Measurements from ENCODE around the gene TPST2. TPM values are rescaled to one million over a fixed set of nuclear protein-coding genes. Genes with fewer than 3 reads are reported as not detected.

The TPST2 gene
- total and polyA plus RNA-seq, 2 of the 4 experiments (the other 2 are of a cell fraction), result 42.5 to 63.6 TPM

DNA sequence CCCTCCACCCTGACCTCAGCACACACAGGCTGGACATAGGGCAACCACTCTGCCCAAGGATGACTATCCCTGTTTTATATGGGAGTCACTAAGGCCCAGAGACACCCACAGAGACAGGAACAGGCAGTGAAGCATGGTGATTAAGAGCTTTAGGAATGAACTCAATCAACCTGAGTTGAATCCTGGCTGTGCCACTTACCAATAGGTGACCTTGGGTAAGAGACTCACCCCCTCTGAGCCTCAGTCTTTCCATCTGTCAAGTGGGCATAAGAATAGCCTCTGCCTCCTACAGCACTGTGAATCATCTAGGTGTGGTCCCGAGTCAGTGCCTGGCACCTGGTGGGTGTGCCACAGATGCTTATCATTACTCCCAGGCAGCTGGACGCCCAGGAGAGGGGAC lies 21.1 kb upstream of the TPST2 start:
- no TSS peak for BruUV-seq (replicated peaks)
- peak overlapping the region; percentile 99 for H2BK120ac ChIP-seq (ENCODE audit: low read depth, low read length)
- ChIA-PET CTCF (interaction anchor here (0.7 kb wide), 1 partner anchor 108 kb away, joined by 3 read pairs; no protein-coding TSS in a partner anchor), POLR2A (ENCODE audit: unreplicated experiment) (no interaction called here)
- H4K20me1 ChIP-seq (ENCODE audit: insufficient read depth, low read length), result no peaks in the 10 kb centered on the region
- H2BK5ac ChIP-seq (ENCODE audit: low read depth, low read length, poor library complexity, severe bottlenecking), result peak overlapping the region; percentile 83
- peak overlapping the region; percentile 92 to 98 for H4K8ac ChIP-seq (ENCODE audit: low read depth in 2 of 2, low read length in 2 of 2)
- peaks cover 8% of the 10 kb centered on the region for H3K4me1 ChIP-seq (ENCODE audit: control insufficient read depth, insufficient read depth, low read length)
- dilution Hi-C loops (cut with HindIII; ENCODE audit: low sequenced_read_pairs, unreplicated experiment) (no loop called here), in situ Hi-C loops (cut with MboI; ENCODE audit: low sequenced_read_pairs) (no loop called here), intact Hi-C loops (cut with micrococcal nuclease) (no loop called here)
- peak overlapping the region; percentile 85 for H3K18ac ChIP-seq (ENCODE audit: low read depth, low read length)
- peak overlapping the region; percentile 76 for H4K5ac ChIP-seq (ENCODE audit: low read depth, low read length)
- H3K27ac ChIP-seq (ENCODE audit: insufficient read depth, low read length), result peak overlapping the region; percentile 75
- no peaks in the 10 kb centered on the region for H3K36me3 ChIP-seq (ENCODE audit: control insufficient read depth, insufficient read depth, low read length)
- H3K4ac ChIP-seq (ENCODE audit: low read depth, low read length), result peak overlapping the region; percentile 98
- H2AFZ ChIP-seq (replicated peaks; ENCODE audit: low read length, poor library complexity), result no peak overlapping the region
- H4K91ac ChIP-seq (ENCODE audit: insufficient read depth, low read depth, low read length), result peak overlapping the region; percentile 93
- TF ChIP-seq, protein P1, sequence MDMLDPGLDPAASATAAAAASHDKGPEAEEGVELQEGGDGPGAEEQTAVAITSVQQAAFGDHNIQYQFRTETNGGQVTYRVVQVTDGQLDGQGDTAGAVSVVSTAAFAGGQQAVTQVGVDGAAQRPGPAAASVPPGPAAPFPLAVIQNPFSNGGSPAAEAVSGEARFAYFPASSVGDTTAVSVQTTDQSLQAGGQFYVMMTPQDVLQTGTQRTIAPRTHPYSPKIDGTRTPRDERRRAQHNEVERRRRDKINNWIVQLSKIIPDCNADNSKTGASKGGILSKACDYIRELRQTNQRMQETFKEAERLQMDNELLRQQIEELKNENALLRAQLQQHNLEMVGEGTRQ (IDR thresholded peaks at IDR 0.05; ENCODE audit: low read depth, low read length), result no peak
- peak; percentile 75 for TF ChIP-seq RCOR1 (IDR thresholded peaks at IDR 0.05; ENCODE audit: insufficient replicate concordance, low read length)
- peaks cover 8% of the 10 kb centered on the region for H3K27me3 ChIP-seq (ENCODE audit: control insufficient read depth, insufficient read depth, low read length)
- peaks cover 14% of the 10 kb centered on the region for H3K9me1 ChIP-seq (ENCODE audit: insufficient read depth, low read length)
- H3K9ac ChIP-seq (ENCODE audit: low read depth, low read length), result no peak overlapping the region
- H2BK20ac ChIP-seq (ENCODE audit: low read depth, low read length), result peak overlapping the region; percentile 99
- peaks cover 0 to 5% of the 10 kb centered on the region in 2 experiments; a peak in 1 of 4 replicates for H3K79me1 ChIP-seq (ENCODE audit: low read depth in 1 of 2, low read length in 2 of 2)
- H3K9me3 ChIP-seq (ENCODE audit: control insufficient read depth, insufficient read depth, low read length), result no peaks in the 10 kb centered on the region
- no peak overlapping the region for H3K4me3 ChIP-seq (ENCODE audit: insufficient read depth, low read depth, low read length)
- peak overlapping the region; percentile 100; the same call in 2 of the 3 replicates for H2BK15ac ChIP-seq (ENCODE audit: low read depth, low read length)
- ATAC-seq (ENCODE audit: low read depth) (no peak), DNase-seq (peak; percentile 22)
- H3K23ac ChIP-seq (ENCODE audit: low read depth, low read length), result peak overlapping the region; percentile 95
- peak overlapping the region; percentile 88 for H2AK9ac ChIP-seq (replicated peaks; ENCODE audit: low read depth, low read length, poor library complexity)
- H3K56ac ChIP-seq (ENCODE audit: extremely low read depth, insufficient read depth, low read length), result no peak overlapping the region
- H3K14ac ChIP-seq (replicated peaks; ENCODE audit: low read depth, low read length), result peak overlapping the region; percentile 93
- H2AK5ac ChIP-seq (ENCODE audit: low read depth, low read length), result peak overlapping the region; percentile 99
- WGBS, 2 experiments (ENCODE audit: extremely low coverage in 2 of 2, insufficient read length in 1 of 2), result no CpG with 5 or more reads among the region's 2 CpGs
- H3K4me2 ChIP-seq (ENCODE audit: low read depth, low read length), result no peak overlapping the region
